ENCODE data around the gene ACTRT3.

GRCh38 chr3:169772305-169772896, 3.0 kb upstream of the ACTRT3 start:
- TF ChIP-seq CTCF (conservative IDR thresholded peaks at IDR 0.05; ENCODE audit: low read depth, low read length) (no peak), EZH2 (IDR thresholded peaks at IDR 0.05; ENCODE audit: borderline replicate concordance, low read depth, low read length, poor library complexity, severe bottlenecking) (no peak)

Data from A673 (cell line).